GM21528 (cell line): ENCODE measurements around the gene SPNS2.

Experiments
- ATAC-seq: cut with Tn5 transposase; IDR thresholded peaks from one replicate; pipeline ENCODE4 v1.9.1; 2021; ENCODE audit warnings: mild to moderate bottlenecking, moderate library complexity; ENCODE audit not compliant: unreplicated experiment, low FRiP score

Gene SPNS2

GRCh38 chr17:4584101-4584916 is 85.6 kb downstream of the SPNS2 start, which contains the start of gene SMTNL2:
SMTNL2 (plus strand) TSS chr17:4584529; CDS start chr17:4584606, 77 bp downstream.
- ATAC-seq = no peak

- no peak for ATAC-seq
Measured at GRCh38 chr17:4584917-4585637, 86.4 kb downstream of the SPNS2 start.

- ATAC-seq = no peak
Measured at GRCh38 chr17:4585638-4585994, 86.9 kb downstream of the SPNS2 start.

- no peak for ATAC-seq
Measured at GRCh38 chr17:4586043-4586442, 87.4 kb downstream of the SPNS2 start.

GRCh38 chr17:4587195-4587594 is 88.5 kb downstream of the SPNS2 start:
- no peak for ATAC-seq

GRCh38 chr17:4587803-4588202 is 89.1 kb downstream of the SPNS2 start:
- ATAC-seq = no peak

- ATAC-seq = no peak
Measured at GRCh38 chr17:4588391-4588790, 89.7 kb downstream of the SPNS2 start.
